Activated naive CD4-positive, alpha-beta T cell treated with anti-CD3 and anti-CD28 coated beads for 36 hours (primary cell): ENCODE results near the gene CFAP299. TPM values are rescaled to one million over a fixed set of nuclear protein-coding genes. Genes with fewer than 3 reads are reported as not detected.
"Not testable (repeated sequence)": the region's sequence is repeated elsewhere in the genome, so short reads cannot be mapped to it uniquely, and the experiment has no call there.

Experiments
- CTCF ChIA-PET: fragments of 350-600 bp; sonication (Branson Sonifier 250); formaldehyde crosslinking; loops from one replicate; lab custom pipeline; 2021; ENCODE audit warnings: antibody characterized with exemption; lab: Charles Lee
- DNase-seq: peaks from one replicate; pipeline ENCODE4 v3.0.0-alpha.2; 2020
- H3K27ac Mint-ChIP-seq: one replicate; pipeline ENCODE4 v1.8.0; 2021; ENCODE audit warnings: mild to moderate bottlenecking, mixed read lengths
- H3K27me3 Mint-ChIP-seq: one replicate; pipeline ENCODE4 v1.8.0; 2021; ENCODE audit warnings: low read depth, mixed read lengths
- H3K36me3 Mint-ChIP-seq: one replicate; pipeline ENCODE4 v1.8.0; 2021; ENCODE audit warnings: low read depth, mixed read lengths
- H3K4me1 Mint-ChIP-seq: one replicate; pipeline ENCODE4 v1.8.0; 2021; ENCODE audit warnings: low read depth, mixed read lengths
- H3K4me3 Mint-ChIP-seq: one replicate; pipeline ENCODE4 v1.8.0; 2021; ENCODE audit warnings: mild to moderate bottlenecking, moderate library complexity, mixed read lengths
- H3K9me3 Mint-ChIP-seq: one replicate; pipeline ENCODE4 v1.8.0; 2021; ENCODE audit warnings: mixed read lengths
- intact Hi-C: fragments of 100-400 bp; cut with micrococcal nuclease; formaldehyde crosslinking; loops from one replicate; pipeline ENCODE4 v1.15.1; 2023
- total RNA-seq, 2 experiments: library from RNA; stranded (reverse); gene quantifications; one replicate each; pipeline ENCODE4 v1.2.3, GENCODE V29; 2021

The CFAP299 gene
- total RNA-seq, 2 experiments from 2014 or later, result not detected

DNA sequence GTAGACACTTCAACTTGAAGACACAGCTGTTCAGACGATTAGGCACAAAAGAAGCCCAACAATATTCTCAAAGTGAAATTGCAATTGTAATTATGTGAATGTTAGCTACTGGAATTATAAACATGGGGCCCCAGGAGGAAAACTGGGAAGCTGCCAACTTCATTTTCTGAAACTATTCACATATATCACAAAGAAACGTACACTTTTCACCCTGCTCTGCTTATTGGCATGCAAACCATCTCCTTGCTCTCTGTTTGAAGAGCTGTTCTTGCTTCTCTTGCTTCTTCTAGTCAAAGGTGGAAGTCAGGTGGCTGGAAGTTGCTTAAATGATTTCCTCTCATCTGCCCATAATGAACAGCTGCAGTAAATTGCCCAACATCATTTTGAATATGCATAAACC lies 320.1 kb downstream of the CFAP299 start:
- CTCF ChIA-PET, result no interaction called here
- peaks cover 3% of the 10 kb centered on the region for H3K9me3 Mint-ChIP-seq
- peaks cover 3% of the 10 kb centered on the region for H3K36me3 Mint-ChIP-seq
- DNase-seq, result no peak
- H3K4me1 Mint-ChIP-seq, result no peaks in the 10 kb centered on the region
- H3K27ac Mint-ChIP-seq, result no peak overlapping the region
- intact Hi-C loops, result no loop called here
- no peaks in the 10 kb centered on the region for H3K27me3 Mint-ChIP-seq
- H3K4me3 Mint-ChIP-seq, result no peak overlapping the region

DNA sequence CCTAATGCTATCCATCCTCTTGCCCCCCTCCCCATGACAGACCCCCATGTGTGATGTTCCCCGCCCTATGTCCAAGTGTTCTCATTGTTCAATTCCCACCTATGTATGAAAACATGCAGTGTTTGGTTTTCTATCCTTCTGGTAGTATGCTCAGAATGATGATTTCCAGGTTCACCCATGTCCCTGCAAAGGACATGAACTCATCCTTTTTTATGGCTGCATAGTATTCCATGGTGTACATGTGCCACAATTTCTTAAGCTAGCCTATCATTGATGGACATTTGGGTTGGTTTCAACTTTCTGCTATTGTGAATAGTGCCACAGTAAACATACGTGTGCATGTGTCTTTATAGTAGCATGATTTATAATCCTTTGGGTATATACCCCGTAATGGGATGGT lies 334.6 kb downstream of the CFAP299 start:
- DNase-seq, CTCF ChIA-PET, H3K4me3 Mint-ChIP-seq: not testable (repeated sequence)

DNA sequence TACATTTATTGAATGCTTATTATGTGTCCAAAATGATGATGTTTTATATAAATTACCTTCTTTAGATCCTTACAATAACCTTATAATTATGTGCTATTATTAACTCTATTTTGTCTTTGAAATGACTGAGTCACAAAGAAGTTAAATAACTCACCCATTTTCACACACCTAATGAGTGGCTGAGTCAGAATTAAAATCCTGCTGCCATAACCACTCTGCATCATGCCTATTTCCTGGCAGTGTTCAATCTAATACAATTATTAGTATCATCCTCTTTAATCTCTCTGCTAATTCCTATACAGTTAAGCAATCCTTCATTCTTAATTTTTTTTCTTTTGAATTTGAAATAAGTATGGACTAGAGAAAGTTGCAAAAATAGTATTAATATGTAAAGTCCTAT lies 342.9 kb downstream of the CFAP299 start:
- H3K9me3 Mint-ChIP-seq, result no peaks in the 10 kb centered on the region
- intact Hi-C loops, result no loop called here
- DNase-seq, result no peak
- H3K4me1 Mint-ChIP-seq, result peaks cover 9% of the 10 kb centered on the region
- H3K4me3 Mint-ChIP-seq, result no peak overlapping the region
- CTCF ChIA-PET, result no interaction called here
- no peaks in the 10 kb centered on the region for H3K36me3 Mint-ChIP-seq
- no peak overlapping the region for H3K27ac Mint-ChIP-seq
- no peaks in the 10 kb centered on the region for H3K27me3 Mint-ChIP-seq

More for the DNA sequence above, 334.6 kb downstream of the CFAP299 start:
- H3K4me1 Mint-ChIP-seq, H3K27me3 Mint-ChIP-seq, H3K36me3 Mint-ChIP-seq, H3K9me3 Mint-ChIP-seq, H3K27ac Mint-ChIP-seq, intact Hi-C loops: not testable (repeated sequence)

DNA sequence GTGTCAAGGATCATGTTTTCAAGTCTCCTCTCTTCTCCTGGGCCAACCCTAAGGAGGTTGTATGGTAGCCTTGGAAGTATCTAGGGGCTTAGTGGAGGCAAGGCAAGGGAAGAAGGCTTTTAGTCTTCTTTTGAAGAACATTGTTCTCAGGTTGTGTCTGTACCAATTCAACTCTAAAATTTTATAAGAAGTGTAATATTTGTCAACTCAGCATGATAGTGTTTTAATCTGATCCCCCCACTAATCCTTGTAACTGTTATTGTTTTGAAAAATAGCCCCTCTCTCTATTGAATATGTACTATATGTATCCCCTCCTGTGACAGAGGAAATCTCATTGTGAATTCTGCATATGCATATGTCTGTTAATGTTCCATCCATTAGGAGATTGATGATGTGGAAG lies 345.4 kb downstream of the CFAP299 start:
- Mint-ChIP-seq H3K27ac (no peak overlapping the region), H3K36me3 (no peaks in the 10 kb centered on the region), H3K27me3 (no peaks in the 10 kb centered on the region), H3K9me3 (no peaks in the 10 kb centered on the region), H3K4me3 (no peak overlapping the region), H3K4me1 (peaks cover 9% of the 10 kb centered on the region)
- CTCF ChIA-PET, result interaction anchor here (0.6 kb wide), 1 partner anchor 1891 kb away, joined by 3 read pairs; no protein-coding TSS in a partner anchor
- DNase-seq, result no peak
- intact Hi-C loops, result no loop called here

DNA sequence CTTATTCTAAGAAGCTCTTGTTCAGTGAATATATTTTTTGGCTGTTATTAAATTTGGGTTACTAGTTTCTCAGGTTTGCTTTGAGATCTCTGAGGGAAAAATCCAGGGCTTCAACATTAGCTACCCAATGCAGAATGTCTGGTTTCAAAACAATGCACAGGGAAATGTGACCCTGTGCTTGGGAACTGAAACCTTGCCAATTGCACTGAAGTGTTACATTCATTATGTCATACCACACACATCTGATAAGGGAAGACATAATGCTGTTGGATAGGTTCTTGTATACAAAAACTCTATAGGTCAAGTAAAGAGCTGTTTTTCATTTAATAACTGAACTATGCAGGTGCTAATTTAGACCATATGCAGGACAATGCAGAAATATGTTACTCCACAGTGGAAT lies 349.7 kb downstream of the CFAP299 start:
- CTCF ChIA-PET, result no interaction called here
- H3K36me3 Mint-ChIP-seq, result no peaks in the 10 kb centered on the region
- no peaks in the 10 kb centered on the region for H3K4me1 Mint-ChIP-seq
- intact Hi-C loops, result no loop called here
- H3K27ac Mint-ChIP-seq, result no peak overlapping the region
- H3K27me3 Mint-ChIP-seq, result no peaks in the 10 kb centered on the region
- no peaks in the 10 kb centered on the region for H3K9me3 Mint-ChIP-seq
- H3K4me3 Mint-ChIP-seq, result no peak overlapping the region
- DNase-seq, result no peak

DNA sequence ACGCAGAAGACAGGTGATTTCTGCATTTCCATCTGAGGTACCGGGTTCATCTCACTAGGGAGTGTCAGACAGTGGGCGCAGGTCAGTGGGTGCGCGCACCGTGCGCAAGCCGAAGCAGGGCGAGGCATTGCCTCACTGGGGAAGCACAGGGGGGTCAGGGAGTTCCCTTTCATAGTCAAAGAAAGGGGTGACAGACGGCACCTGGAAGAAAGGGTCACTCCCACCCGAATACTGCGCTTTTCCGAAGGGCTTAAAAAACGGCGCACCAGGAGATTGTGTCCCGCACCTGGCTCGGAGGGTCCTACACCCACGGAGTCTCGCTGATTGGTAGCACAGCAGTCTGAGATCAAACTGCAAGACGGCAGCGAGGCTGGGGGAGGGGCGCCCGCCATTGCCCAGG lies 352.2 kb downstream of the CFAP299 start:
- intact Hi-C loops, CTCF ChIA-PET, H3K36me3 Mint-ChIP-seq, H3K4me1 Mint-ChIP-seq, H3K4me3 Mint-ChIP-seq, DNase-seq, H3K27ac Mint-ChIP-seq, H3K9me3 Mint-ChIP-seq, H3K27me3 Mint-ChIP-seq: not testable (repeated sequence)

DNA sequence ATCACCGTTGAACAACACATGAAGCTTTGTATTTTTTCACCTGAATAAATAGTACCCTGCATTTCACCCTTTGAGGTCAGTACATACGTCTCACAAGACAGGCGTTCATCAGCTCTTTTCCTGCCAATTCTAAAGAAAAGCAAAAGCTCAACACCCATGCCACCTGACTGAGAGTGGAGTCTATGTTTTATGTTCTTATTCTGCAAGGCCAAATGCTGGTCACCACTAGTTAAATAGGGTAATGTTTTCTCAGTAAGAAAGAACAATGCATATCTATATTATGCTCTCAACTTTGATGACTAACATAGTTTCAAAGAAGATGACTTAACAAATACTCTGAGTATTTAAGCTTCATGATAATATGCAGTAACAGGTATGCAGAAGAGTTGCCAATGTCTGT lies 358.6 kb downstream of the CFAP299 start:
- no peak for DNase-seq
- no peaks in the 10 kb centered on the region for H3K4me1 Mint-ChIP-seq
- peaks cover 5% of the 10 kb centered on the region for H3K9me3 Mint-ChIP-seq
- CTCF ChIA-PET, result interaction anchor here (1.2 kb wide), 1 partner anchor 335 kb away, joined by 3 read pairs; no protein-coding TSS in a partner anchor
- H3K27ac Mint-ChIP-seq, result no peak overlapping the region
- H3K4me3 Mint-ChIP-seq, result no peak overlapping the region
- no peaks in the 10 kb centered on the region for H3K36me3 Mint-ChIP-seq
- intact Hi-C loops, result no loop called here
- H3K27me3 Mint-ChIP-seq, result no peaks in the 10 kb centered on the region

DNA sequence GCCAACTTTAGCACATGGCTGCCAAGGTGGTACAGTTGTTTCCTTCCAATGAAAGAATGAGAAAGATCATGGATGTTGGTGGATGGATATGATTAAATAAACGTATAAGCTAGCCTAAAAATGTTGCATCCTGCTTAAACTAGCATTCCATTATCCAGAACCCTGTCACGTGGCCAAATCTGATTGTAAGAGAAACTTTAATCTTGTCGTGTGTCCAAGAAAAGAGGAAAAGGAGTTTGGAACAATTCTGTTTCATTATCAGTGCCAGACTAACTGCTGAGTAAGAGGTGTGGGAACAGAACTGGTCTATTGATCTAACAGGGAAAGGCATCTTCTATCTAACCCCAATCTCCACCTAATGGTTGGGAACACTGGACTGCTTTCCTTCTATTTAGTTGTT lies 369.8 kb downstream of the CFAP299 start:
- H3K27ac Mint-ChIP-seq, result no peak overlapping the region
- H3K4me1 Mint-ChIP-seq, result peaks cover 18% of the 10 kb centered on the region
- no peak for DNase-seq
- H3K36me3 Mint-ChIP-seq, result no peaks in the 10 kb centered on the region
- H3K4me3 Mint-ChIP-seq, result no peak overlapping the region
- CTCF ChIA-PET, result no interaction called here
- intact Hi-C loops, result no loop called here
- H3K27me3 Mint-ChIP-seq, result no peaks in the 10 kb centered on the region
- no peaks in the 10 kb centered on the region for H3K9me3 Mint-ChIP-seq

DNA sequence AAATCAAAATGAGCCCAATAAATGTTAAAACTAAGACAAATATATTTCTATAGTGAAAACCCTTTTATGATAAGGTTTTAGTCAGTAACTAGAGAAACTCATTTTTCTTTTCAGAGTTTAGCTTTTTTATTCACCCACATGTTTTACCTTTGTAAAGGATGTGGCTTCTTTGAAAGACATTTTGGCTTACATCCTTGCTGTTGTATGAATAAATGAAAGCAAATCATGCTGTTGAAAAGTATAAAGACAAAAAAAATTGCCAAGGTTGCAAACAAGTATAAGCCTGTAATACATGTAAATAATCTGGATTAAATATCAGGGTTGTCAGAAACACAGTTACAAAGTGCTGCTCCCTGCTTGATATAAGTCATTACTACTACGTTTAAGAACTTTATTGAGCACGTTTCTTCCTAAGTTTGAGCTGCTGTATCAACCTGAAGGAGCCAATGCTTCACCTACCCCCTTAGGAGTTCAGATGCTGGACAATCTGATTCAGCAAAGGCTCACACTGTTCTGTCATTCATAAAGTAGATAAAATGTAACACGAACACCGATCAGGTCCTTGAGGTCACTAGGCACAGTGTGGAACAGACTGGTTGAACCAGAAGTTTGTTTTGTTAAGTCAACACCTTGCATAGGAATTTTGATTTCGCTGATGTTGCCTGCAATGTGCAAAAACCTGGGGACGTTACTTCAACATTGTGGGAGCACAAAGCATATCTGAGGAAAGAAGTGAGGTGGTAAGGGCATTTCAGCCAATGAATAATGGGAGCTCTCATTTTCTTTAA lies 373.7 kb downstream of the CFAP299 start:
- intact Hi-C loops, result no loop called here
- DNase-seq, result no peak
- CTCF ChIA-PET, result interaction anchor here (1.2 kb wide), 1 partner anchor 343 kb away, joined by 3 read pairs; no protein-coding TSS in a partner anchor
- H3K9me3 Mint-ChIP-seq, result no peaks in the 10 kb centered on the region
- no peaks in the 10 kb centered on the region for H3K27me3 Mint-ChIP-seq
- no peak overlapping the region for H3K27ac Mint-ChIP-seq
- H3K36me3 Mint-ChIP-seq, result no peaks in the 10 kb centered on the region
- H3K4me3 Mint-ChIP-seq, result no peak overlapping the region
- H3K4me1 Mint-ChIP-seq, result peaks cover 22% of the 10 kb centered on the region

DNA sequence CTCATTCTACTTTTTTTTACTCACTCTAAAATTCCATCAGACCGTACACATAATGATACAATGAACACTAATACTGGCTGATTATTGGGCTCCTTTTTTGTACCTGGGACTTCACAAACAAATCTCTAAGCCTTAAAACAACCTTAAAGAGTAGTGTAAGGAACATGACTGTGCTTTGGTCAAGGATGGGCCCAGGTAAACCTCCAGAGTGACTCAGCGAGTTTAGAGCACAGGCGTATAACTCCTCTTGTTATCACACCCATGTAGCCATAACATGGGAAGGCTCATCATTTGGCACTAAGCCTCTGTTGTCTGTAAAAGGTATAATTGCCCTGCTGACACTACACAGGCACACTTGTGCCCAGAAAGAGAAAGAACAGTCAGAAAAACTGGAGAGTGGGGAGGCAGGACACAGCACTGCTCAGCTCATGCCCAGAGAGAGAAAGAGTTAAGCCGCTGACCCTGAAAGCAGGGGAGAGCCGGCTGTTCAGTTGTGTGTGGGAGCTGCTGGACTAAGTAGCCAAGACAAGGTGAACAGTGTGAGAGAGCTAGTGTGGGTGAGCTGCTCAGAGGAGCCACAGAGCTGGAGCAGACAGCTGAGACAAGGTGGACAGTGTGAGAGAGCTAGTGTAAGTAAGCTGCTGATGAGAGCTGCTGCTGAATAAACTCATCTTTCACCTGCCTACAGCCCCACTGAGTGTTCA lies 375.4 kb downstream of the CFAP299 start:
- no peaks in the 10 kb centered on the region for H3K9me3 Mint-ChIP-seq
- no peak overlapping the region for H3K4me3 Mint-ChIP-seq
- no peaks in the 10 kb centered on the region for H3K27me3 Mint-ChIP-seq
- no peaks in the 10 kb centered on the region for H3K36me3 Mint-ChIP-seq
- DNase-seq, result no peak
- H3K27ac Mint-ChIP-seq, result no peak overlapping the region
- CTCF ChIA-PET, result interaction anchor here (1.3 to 1.9 kb wide), 2 partner anchors 27 to 348 kb away, joined by 4 read pairs; no protein-coding TSS in a partner anchor
- intact Hi-C loops, result no loop called here
- peaks cover 28% of the 10 kb centered on the region for H3K4me1 Mint-ChIP-seq

DNA sequence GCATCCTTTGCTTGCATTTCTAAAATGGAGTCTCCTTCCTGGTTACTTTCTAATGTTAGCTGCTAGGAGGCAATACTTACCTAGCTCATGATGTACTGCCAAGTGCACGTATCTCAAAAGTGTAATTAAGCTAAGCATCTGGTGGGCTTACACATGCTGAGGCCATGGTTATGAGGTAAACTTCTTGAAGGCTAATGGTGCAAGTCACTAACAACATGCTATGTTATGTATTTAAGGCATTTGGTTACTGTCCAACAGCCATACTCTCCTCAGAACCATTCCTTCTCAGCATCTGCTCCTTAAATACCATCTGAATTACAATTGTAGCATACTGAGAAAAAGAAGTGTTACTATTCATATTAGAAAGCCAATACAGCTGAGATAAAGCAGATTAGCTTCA lies 376.4 kb downstream of the CFAP299 start:
- CTCF ChIA-PET, result interaction anchor here (0.7 to 1.9 kb wide), 3 partner anchors 26 to 350 kb away, joined by 3 to 4 read pairs (median 4); no protein-coding TSS in a partner anchor
- intact Hi-C loops, result no loop called here
- Mint-ChIP-seq H3K9me3 (no peaks in the 10 kb centered on the region), H3K27ac (no peak overlapping the region), H3K27me3 (no peaks in the 10 kb centered on the region), H3K36me3 (no peaks in the 10 kb centered on the region), H3K4me1 (peaks cover 28% of the 10 kb centered on the region), H3K4me3 (no peak overlapping the region)
- DNase-seq, result no peak

DNA sequence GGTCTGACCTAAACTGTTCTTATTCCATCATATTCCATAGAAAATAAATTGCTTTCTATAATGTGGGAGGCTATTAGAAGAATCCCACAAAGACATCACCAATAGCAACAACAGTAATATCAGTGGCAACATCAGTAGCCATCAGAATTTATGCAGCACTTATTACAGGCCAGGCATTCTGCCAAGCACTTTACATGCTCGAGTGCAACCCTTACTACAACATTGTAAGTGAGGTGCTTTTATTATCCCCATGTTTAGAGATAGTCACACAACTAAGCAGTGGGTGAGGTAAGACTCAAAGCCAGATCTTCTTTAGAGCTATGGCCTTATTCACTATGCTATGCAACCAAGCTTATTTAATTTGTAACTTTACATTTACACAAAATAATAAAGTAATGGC lies 377.9 kb downstream of the CFAP299 start:
- CTCF ChIA-PET, result interaction anchor here (0.6 kb wide), 1 partner anchor 15 kb away, joined by 3 read pairs; no protein-coding TSS in a partner anchor
- Mint-ChIP-seq H3K27ac (no peak overlapping the region), H3K4me1 (peaks cover 22% of the 10 kb centered on the region), H3K36me3 (no peaks in the 10 kb centered on the region), H3K27me3 (no peaks in the 10 kb centered on the region), H3K9me3 (peaks cover 1% of the 10 kb centered on the region), H3K4me3 (no peak overlapping the region)
- intact Hi-C loops, result no loop called here
- DNase-seq, result no peak
